Esophagus muscularis mucosa (tissue), 4 donors: ENCODE results near the gene LRFN2.

Experiments used
- EP300 ChIP-seq: sonication (generic); formaldehyde crosslinking; IDR thresholded peaks from one replicate; pipeline ENCODE4 v1.6.1; 2017; ENCODE audit warnings: antibody characterized with exemption
- POLR2A ChIP-seq: fragments of 450-650 bp; IDR thresholded peaks from one replicate; pipeline ENCODE4 v1.6.1; 2017; ENCODE audit warnings: antibody characterized with exemption, moderate library complexity, mild to moderate bottlenecking, low read depth
- POLR2AphosphoS5 ChIP-seq, 2 donors: sonication (generic); formaldehyde crosslinking; IDR thresholded peaks; one replicate each; pipeline ENCODE4 v1.6.1; 2017; ENCODE audit warnings: antibody characterized with exemption in 2 of 2
- TF ChIP-seq, protein P1 (sequence below), 3 experiments: fragments of 200-600 bp in 2 of 3; fragments of 450-650 bp in 1 of 3; sonication (generic) in 2 of 3; IDR thresholded peaks; one replicate each; pipeline ENCODE4 v1.5.1; 2017 to 2019; ENCODE audit warnings: antibody characterized with exemption in 3 of 3, mild to moderate bottlenecking in 2 of 3, moderate library complexity in 1 of 3

- no peak for TF ChIP-seq EP300
- TF ChIP-seq, protein P1, sequence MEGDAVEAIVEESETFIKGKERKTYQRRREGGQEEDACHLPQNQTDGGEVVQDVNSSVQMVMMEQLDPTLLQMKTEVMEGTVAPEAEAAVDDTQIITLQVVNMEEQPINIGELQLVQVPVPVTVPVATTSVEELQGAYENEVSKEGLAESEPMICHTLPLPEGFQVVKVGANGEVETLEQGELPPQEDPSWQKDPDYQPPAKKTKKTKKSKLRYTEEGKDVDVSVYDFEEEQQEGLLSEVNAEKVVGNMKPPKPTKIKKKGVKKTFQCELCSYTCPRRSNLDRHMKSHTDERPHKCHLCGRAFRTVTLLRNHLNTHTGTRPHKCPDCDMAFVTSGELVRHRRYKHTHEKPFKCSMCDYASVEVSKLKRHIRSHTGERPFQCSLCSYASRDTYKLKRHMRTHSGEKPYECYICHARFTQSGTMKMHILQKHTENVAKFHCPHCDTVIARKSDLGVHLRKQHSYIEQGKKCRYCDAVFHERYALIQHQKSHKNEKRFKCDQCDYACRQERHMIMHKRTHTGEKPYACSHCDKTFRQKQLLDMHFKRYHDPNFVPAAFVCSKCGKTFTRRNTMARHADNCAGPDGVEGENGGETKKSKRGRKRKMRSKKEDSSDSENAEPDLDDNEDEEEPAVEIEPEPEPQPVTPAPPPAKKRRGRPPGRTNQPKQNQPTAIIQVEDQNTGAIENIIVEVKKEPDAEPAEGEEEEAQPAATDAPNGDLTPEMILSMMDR (IDR thresholded peaks at IDR 0.05): no peak
- no peak for TF ChIP-seq POLR2A
- TF ChIP-seq POLR2AphosphoS5 (IDR thresholded peaks at IDR 0.05): no peak
Measured at GRCh38 chr6:40348591-40348990, 238.6 kb downstream of the LRFN2 start.
